Endodermal cell (in vitro differentiated cells): Measurements from ENCODE around the gene NFKBIE. TPM values are rescaled to one million over a fixed set of nuclear protein-coding genes. Genes with fewer than 3 reads are reported as not detected.

Experiments
- DNase-seq: peaks from one replicate; pipeline ENCODE4 v3.0.0-alpha.2; 2017
- H3K27ac ChIP-seq: 2 replicates; pipeline ENCODE4 v1.5.1; 2013; ENCODE audit warnings: mild to moderate bottlenecking, low read depth, low read length, moderate library complexity
- H3K27me3 ChIP-seq: 2 replicates; pipeline ENCODE4 v1.6.1; 2013; ENCODE audit warnings: mild to moderate bottlenecking, low read length, moderate library complexity; ENCODE audit not compliant: insufficient read depth, control insufficient read depth, poor library complexity, severe bottlenecking
- H3K36me3 ChIP-seq: 2 replicates; pipeline ENCODE4 v1.7.0; 2013; ENCODE audit warnings: mild to moderate bottlenecking, low read length, moderate library complexity; ENCODE audit not compliant: control insufficient read depth, insufficient read depth
- H3K4me1 ChIP-seq: one replicate; pipeline ENCODE4 v1.7.0; 2013; ENCODE audit warnings: low read length; ENCODE audit not compliant: control insufficient read depth, insufficient read depth
- H3K4me3 ChIP-seq: 2 replicates; pipeline ENCODE4 v1.5.1; 2013; ENCODE audit warnings: mild to moderate bottlenecking, low read length, moderate library complexity
- H3K9ac ChIP-seq: 2 replicates; pipeline ENCODE4 v1.6.1; 2013; ENCODE audit warnings: mild to moderate bottlenecking, low read length, moderate library complexity; ENCODE audit not compliant: poor library complexity, severe bottlenecking; ENCODE audit errors: extremely low read depth
- H3K9me3 ChIP-seq: 2 replicates; pipeline ENCODE4 v1.6.1; 2013; ENCODE audit warnings: mild to moderate bottlenecking, low read length, moderate library complexity; ENCODE audit not compliant: control insufficient read depth
- H3K27ac Mint-ChIP-seq: 2 replicates; pipeline ENCODE4 v1.8.0; 2020; ENCODE audit warnings: mixed read lengths
- H3K27me3 Mint-ChIP-seq: 2 replicates; pipeline ENCODE4 v1.8.0; 2021; ENCODE audit warnings: mild to moderate bottlenecking, mixed read lengths; ENCODE audit not compliant: insufficient read depth
- H3K36me3 Mint-ChIP-seq: 2 replicates; pipeline ENCODE4 v1.8.0; 2020; ENCODE audit warnings: low read depth, mixed read lengths
- H3K4me1 Mint-ChIP-seq: 2 replicates; pipeline ENCODE4 v1.8.0; 2020; ENCODE audit warnings: mixed read lengths
- H3K4me3 Mint-ChIP-seq: 2 replicates; pipeline ENCODE4 v1.8.0; 2020; ENCODE audit warnings: mild to moderate bottlenecking, moderate library complexity, mixed read lengths
- H3K9me3 Mint-ChIP-seq: 2 replicates; pipeline ENCODE4 v1.8.0; 2020; ENCODE audit warnings: mild to moderate bottlenecking, mixed read lengths
- CTCF ChIP-seq: fragments of 200-600 bp; sonication (generic); conservative IDR thresholded peaks from 2 replicates; pipeline ENCODE4 v1.5.0; 2021; ENCODE audit warnings: antibody characterized with exemption, mild to moderate bottlenecking
- WGBS, 2 experiments: methylation state at CpG; one replicate each; pipeline versions ENCODE4 v1.1.5 to v1.1.7; 2013; ENCODE audit warnings: missing lambda C conversion rate in 2 of 2, mixed read lengths in 1 of 2; ENCODE audit not compliant: insufficient coverage in 1 of 2, insufficient read length in 1 of 2; 5-methylcytosine and 5-hydroxymethylcytosine counted together
- total RNA-seq, 2 donors: library from RNA; stranded (reverse); fragmentation: NEBNext Ultra II Directional in 1 of 2; extraction: Animal tissue kit (Norgen Biotek cat#: 25700) in 1 of 2; gene quantifications; 2 replicates in 1 of 2; 3 replicates in 1 of 2; pipeline ENCODE4 v1.2.1, GENCODE V29; 2021

NFKBIE gene
- total RNA-seq, 2 donors from 2014 or later: 8.3 to 11.0 TPM

DNA sequence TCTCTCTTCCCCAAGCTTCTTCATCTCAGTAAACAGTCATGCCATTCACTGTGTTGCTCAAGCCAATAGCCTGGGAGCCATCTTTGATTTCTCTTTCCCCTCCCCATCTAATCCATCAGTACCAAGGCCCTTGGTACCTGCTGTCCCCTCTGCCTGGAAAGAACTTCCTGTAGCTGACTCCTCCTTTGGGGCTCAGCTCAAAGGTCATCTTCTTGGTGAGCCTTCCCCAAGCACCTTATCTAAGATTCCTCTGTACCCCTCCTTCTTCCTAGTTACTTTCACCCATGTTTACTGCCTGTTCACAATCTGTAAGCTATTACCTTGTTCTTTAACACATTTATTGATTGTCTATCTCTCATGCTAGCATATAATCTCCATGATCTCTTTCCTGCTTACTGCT lies 44.3 kb upstream of the NFKBIE start:
- Mint-ChIP-seq H3K36me3 (peaks cover 57% of the 10 kb centered on the region), H3K4me3 (no peak overlapping the region), H3K27me3 (no peaks in the 10 kb centered on the region), H3K4me1 (peaks cover 18% of the 10 kb centered on the region), H3K9me3 (no peaks in the 10 kb centered on the region), H3K27ac (no peak overlapping the region)
- Histone ChIP-seq H3K27ac (no peak overlapping the region), H3K4me3 (no peak overlapping the region), H3K9ac (no peak overlapping the region), H3K36me3 (peaks cover 59% of the 10 kb centered on the region), H3K9me3 (no peaks in the 10 kb centered on the region), H3K4me1 (peaks cover 10% of the 10 kb centered on the region), H3K27me3 (no peaks in the 10 kb centered on the region)
- no peak for TF ChIP-seq CTCF
- DNase-seq: no peak

- H3K4me1 ChIP-seq: peaks cover 10% of the 10 kb centered on the region
- no peak overlapping the region for H3K4me3 Mint-ChIP-seq
- H3K9me3 Mint-ChIP-seq: no peaks in the 10 kb centered on the region
- H3K27me3 ChIP-seq: no peaks in the 10 kb centered on the region
- no peak overlapping the region for H3K4me3 ChIP-seq
- DNase-seq: no peak
- WGBS, 2 experiments: 94 to 96% methylated on average over 2 of the region's 2 CpGs
- no peaks in the 10 kb centered on the region for H3K9me3 ChIP-seq
- H3K4me1 Mint-ChIP-seq: peaks cover 18% of the 10 kb centered on the region
- TF ChIP-seq CTCF: no peak
- H3K27ac ChIP-seq: no peak overlapping the region
- peaks cover 61% of the 10 kb centered on the region for H3K36me3 Mint-ChIP-seq
- H3K27ac Mint-ChIP-seq: no peak overlapping the region
- no peak overlapping the region for H3K9ac ChIP-seq
- H3K27me3 Mint-ChIP-seq: no peaks in the 10 kb centered on the region
- peaks cover 65% of the 10 kb centered on the region for H3K36me3 ChIP-seq
Measured at GRCh38 chr6:44309092-44309491, 43.7 kb upstream of the NFKBIE start.

DNA sequence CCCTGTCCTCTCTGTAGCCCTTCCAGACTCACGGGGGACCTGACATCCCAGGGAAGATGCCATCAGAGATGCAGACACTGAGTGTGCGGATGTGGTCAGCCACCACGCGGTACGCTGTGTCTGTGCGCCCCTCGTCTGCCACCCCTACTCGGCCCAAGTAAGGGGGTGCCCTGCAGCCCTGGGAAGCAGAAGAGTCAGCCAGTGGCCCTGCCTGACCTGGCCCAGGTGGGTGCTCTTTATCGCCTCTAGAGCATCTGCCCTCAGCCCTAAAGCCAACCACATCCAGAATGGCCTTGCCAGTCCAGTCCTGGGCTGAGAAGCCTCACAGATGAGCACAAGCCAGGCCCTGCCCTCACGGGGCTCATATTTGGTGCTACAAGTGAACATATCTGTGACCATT lies 41.9 kb upstream of the NFKBIE start:
- no peak overlapping the region for H3K27ac Mint-ChIP-seq

More for the DNA sequence above, 41.9 kb upstream of the NFKBIE start:
- H3K27me3 ChIP-seq: no peaks in the 10 kb centered on the region
- H3K4me1 ChIP-seq: peaks cover 10% of the 10 kb centered on the region
- H3K4me3 ChIP-seq: no peak overlapping the region
- Mint-ChIP-seq H3K4me3 (no peak overlapping the region), H3K36me3 (peaks cover 75% of the 10 kb centered on the region), H3K4me1 (peaks cover 16% of the 10 kb centered on the region), H3K27me3 (no peaks in the 10 kb centered on the region), H3K9me3 (no peaks in the 10 kb centered on the region)
- no peak for TF ChIP-seq CTCF
- DNase-seq: no peak
- H3K27ac ChIP-seq: no peak overlapping the region
- H3K9me3 ChIP-seq: no peaks in the 10 kb centered on the region
- H3K36me3 ChIP-seq: peaks cover 83% of the 10 kb centered on the region
- WGBS, 2 experiments: 95 to 100% methylated on average over 7 to 10 of the region's 10 CpGs
- no peak overlapping the region for H3K9ac ChIP-seq
